Ishikawa (cell line): ENCODE data around the gene ABCF2.

ENCODE experiments used
- CEBPB ChIP-seq: IDR thresholded peaks from 2 replicates; pipeline ENCODE4 v1.6.1; 2012
- CREB1 ChIP-seq: IDR thresholded peaks from 2 replicates; pipeline ENCODE4 v1.6.1; 2012; ENCODE audit warnings: low read depth
- EGR1 ChIP-seq: IDR thresholded peaks from 2 replicates; pipeline ENCODE4 v1.6.1; 2012
- EP300 ChIP-seq: IDR thresholded peaks from 2 replicates; pipeline ENCODE4 v1.6.1; 2012; ENCODE audit warnings: borderline replicate concordance
- NFIC ChIP-seq: IDR thresholded peaks from 2 replicates; pipeline ENCODE4 v1.6.1; 2012
- RAD21 ChIP-seq: IDR thresholded peaks from 2 replicates; pipeline ENCODE4 v1.6.1; 2012; ENCODE audit warnings: low read depth
- TAF1 ChIP-seq: IDR thresholded peaks from 2 replicates; pipeline ENCODE4 v1.6.1; 2012; ENCODE audit warnings: low read depth, mild to moderate bottlenecking
- TCF12 ChIP-seq: IDR thresholded peaks from 2 replicates; pipeline ENCODE4 v1.6.1; 2012; ENCODE audit warnings: low read depth
- YY1 ChIP-seq: IDR thresholded peaks from 2 replicates; pipeline ENCODE4 v1.6.1; 2012; ENCODE audit warnings: low read depth
- ZBTB7A ChIP-seq: IDR thresholded peaks from 2 replicates; pipeline ENCODE4 v1.6.1; 2012; ENCODE audit warnings: low read depth
- TF ChIP-seq, protein P1 (sequence below): IDR thresholded peaks from 2 replicates; pipeline ENCODE4 v1.6.1; 2012
- TF ChIP-seq, protein P2 (sequence below): IDR thresholded peaks from 2 replicates; pipeline ENCODE4 v1.6.1; 2012
- TF ChIP-seq, protein P3 (sequence below): IDR thresholded peaks from 2 replicates; pipeline ENCODE4 v1.6.1; 2012; ENCODE audit warnings: low read depth, mild to moderate bottlenecking

DNA sequence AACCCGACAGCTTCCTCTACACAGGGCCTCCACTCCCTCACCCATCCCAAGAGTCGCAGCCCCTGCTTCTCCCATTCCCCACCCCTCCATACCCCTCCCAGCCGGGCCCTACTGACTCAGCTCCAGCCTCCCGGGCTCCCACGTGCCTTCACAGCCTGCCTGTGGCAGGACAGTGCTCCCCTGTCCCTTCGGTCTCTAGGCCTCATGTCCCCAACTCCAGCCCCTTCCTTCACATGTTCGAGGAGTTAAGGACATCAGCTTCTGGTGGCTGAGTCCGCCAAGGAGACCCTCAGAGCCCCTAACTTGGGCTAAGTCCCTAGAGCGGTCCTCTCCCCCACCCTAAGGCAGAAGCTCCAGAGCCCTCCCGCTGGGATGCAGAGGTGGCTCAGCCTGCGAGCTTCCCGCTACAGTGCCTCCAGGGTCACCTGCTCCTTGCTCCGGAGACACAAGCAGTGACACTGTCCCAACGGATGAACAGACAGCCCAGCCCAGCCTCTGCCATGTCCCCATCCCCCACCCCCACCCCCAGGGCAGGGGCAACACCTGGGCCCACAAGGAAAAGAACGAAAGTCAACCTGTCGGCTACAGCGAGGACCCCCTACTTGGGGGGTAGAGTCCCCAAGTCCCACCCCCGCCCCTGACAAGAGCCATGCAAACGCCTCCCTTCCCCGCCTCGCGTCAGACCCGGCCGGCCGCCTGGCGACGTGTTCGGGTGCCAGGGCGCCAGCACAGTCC, 20.8 kb upstream of the ABCF2 start:
- TF ChIP-seq NFIC: no peak
- TF ChIP-seq EGR1: no peak
- no peak for TF ChIP-seq ZBTB7A
- TF ChIP-seq EP300: no peak
- TF ChIP-seq TCF12: no peak
- no peak for TF ChIP-seq CREB1
- TF ChIP-seq, protein P1, sequence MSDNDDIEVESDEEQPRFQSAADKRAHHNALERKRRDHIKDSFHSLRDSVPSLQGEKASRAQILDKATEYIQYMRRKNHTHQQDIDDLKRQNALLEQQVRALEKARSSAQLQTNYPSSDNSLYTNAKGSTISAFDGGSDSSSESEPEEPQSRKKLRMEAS: no peak
- TF ChIP-seq YY1: no peak
- no peak for TF ChIP-seq RAD21
- TF ChIP-seq CEBPB: no peak
- TF ChIP-seq, protein P2, sequence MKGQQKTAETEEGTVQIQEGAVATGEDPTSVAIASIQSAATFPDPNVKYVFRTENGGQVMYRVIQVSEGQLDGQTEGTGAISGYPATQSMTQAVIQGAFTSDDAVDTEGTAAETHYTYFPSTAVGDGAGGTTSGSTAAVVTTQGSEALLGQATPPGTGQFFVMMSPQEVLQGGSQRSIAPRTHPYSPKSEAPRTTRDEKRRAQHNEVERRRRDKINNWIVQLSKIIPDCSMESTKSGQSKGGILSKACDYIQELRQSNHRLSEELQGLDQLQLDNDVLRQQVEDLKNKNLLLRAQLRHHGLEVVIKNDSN: no peak
- TF ChIP-seq, protein P3, sequence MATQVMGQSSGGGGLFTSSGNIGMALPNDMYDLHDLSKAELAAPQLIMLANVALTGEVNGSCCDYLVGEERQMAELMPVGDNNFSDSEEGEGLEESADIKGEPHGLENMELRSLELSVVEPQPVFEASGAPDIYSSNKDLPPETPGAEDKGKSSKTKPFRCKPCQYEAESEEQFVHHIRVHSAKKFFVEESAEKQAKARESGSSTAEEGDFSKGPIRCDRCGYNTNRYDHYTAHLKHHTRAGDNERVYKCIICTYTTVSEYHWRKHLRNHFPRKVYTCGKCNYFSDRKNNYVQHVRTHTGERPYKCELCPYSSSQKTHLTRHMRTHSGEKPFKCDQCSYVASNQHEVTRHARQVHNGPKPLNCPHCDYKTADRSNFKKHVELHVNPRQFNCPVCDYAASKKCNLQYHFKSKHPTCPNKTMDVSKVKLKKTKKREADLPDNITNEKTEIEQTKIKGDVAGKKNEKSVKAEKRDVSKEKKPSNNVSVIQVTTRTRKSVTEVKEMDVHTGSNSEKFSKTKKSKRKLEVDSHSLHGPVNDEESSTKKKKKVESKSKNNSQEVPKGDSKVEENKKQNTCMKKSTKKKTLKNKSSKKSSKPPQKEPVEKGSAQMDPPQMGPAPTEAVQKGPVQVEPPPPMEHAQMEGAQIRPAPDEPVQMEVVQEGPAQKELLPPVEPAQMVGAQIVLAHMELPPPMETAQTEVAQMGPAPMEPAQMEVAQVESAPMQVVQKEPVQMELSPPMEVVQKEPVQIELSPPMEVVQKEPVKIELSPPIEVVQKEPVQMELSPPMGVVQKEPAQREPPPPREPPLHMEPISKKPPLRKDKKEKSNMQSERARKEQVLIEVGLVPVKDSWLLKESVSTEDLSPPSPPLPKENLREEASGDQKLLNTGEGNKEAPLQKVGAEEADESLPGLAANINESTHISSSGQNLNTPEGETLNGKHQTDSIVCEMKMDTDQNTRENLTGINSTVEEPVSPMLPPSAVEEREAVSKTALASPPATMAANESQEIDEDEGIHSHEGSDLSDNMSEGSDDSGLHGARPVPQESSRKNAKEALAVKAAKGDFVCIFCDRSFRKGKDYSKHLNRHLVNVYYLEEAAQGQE: no peak
- TF ChIP-seq TAF1: no peak
